ENCODE measurements around the gene ABLIM2.

The ABLIM2 gene

GRCh38 chr4:8192748-8193738, 34.4 kb upstream of the ABLIM2 start:
- DNase-seq (ENCODE audit: low read depth in 2 of 2): no peak

GRCh38 chr4:8191136-8191747, 32.6 kb upstream of the ABLIM2 start:
- DNase-seq (ENCODE audit: low read depth in 2 of 2): no peak

GRCh38 chr4:8189551-8190466, 31.2 kb upstream of the ABLIM2 start:
- DNase-seq (ENCODE audit: low read depth in 2 of 2): no peak

- no peak for DNase-seq (ENCODE audit: low read depth in 2 of 2)
Observed at GRCh38 chr4:8188743-8189550, 30.3 kb upstream of the ABLIM2 start.

- no peak for DNase-seq (ENCODE audit: low read depth in 2 of 2)
Observed at GRCh38 chr4:8188085-8188484, 29.5 kb upstream of the ABLIM2 start.

- DNase-seq (ENCODE audit: low read depth in 2 of 2): no peak
Observed at GRCh38 chr4:8185930-8186329, 27.3 kb upstream of the ABLIM2 start.

- DNase-seq (ENCODE audit: low read depth in 2 of 2): no peak
Observed at GRCh38 chr4:8185295-8185694, 26.7 kb upstream of the ABLIM2 start.

- no peak for DNase-seq (ENCODE audit: low read depth in 2 of 2)
Observed at GRCh38 chr4:8184061-8184460, 25.4 kb upstream of the ABLIM2 start.

GRCh38 chr4:8182858-8183725, 24.5 kb upstream of the ABLIM2 start:
- no peak for DNase-seq (ENCODE audit: low read depth in 2 of 2)

GRCh38 chr4:8182294-8182693, 23.7 kb upstream of the ABLIM2 start:
- DNase-seq (ENCODE audit: low read depth in 2 of 2): no peak

- DNase-seq (ENCODE audit: low read depth in 2 of 2): no peak
Observed at GRCh38 chr4:8181844-8182243, 23.2 kb upstream of the ABLIM2 start.

- DNase-seq (ENCODE audit: low read depth in 2 of 2): no peak
Observed at GRCh38 chr4:8181119-8181518, 22.5 kb upstream of the ABLIM2 start.

GRCh38 chr4:8180310-8181093, 21.9 kb upstream of the ABLIM2 start:
- no peak for DNase-seq (ENCODE audit: low read depth in 2 of 2)

GRCh38 chr4:8179771-8180170, 21.2 kb upstream of the ABLIM2 start:
- DNase-seq (ENCODE audit: low read depth in 2 of 2): no peak

GRCh38 chr4:8179074-8179473, 20.5 kb upstream of the ABLIM2 start:
- no peak for DNase-seq (ENCODE audit: low read depth in 2 of 2)

GRCh38 chr4:8177956-8178355, 19.3 kb upstream of the ABLIM2 start:
- DNase-seq (ENCODE audit: low read depth in 2 of 2): no peak

GRCh38 chr4:8177552-8177951, 18.9 kb upstream of the ABLIM2 start:
- DNase-seq (ENCODE audit: low read depth in 2 of 2): no peak

- no peak for DNase-seq (ENCODE audit: low read depth in 2 of 2)
Observed at GRCh38 chr4:8176547-8177399, 18.2 kb upstream of the ABLIM2 start.

Data from stimulated activated CD8-positive, alpha-beta memory T cell treated with anti-CD3 and anti-CD28 coated beads, Interleukin-2, amount 100 ng/mL, for 1 hour (primary cell).